ENCODE results near the gene PLAGL2. TPM values are rescaled to one million over a fixed set of nuclear protein-coding genes. Genes with fewer than 3 reads are reported as not detected.

PLAGL2 gene
- polyA plus RNA-seq, 1 donor = 11.5 TPM

DNA sequence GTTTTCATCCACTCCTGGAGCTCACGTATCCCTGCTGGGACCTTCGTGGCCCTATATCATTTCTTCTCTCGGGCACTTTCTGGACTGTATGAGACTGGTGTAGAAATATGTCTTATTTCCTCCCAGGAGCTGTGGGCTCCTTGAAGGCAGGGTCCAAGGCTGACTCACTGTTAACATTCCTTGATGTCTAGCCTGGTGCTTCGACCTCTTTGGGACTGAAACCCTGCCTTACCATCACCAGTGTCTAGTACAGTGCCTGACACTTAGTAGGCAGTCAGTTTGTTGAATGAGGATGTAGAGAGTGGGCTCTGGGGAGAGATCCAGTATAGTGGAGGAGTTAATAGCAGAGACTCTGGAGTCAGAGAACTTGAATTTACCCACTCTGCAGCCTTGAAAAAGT lies 23.7 kb upstream of the PLAGL2 start:
- no peak for DNase-seq

DNA sequence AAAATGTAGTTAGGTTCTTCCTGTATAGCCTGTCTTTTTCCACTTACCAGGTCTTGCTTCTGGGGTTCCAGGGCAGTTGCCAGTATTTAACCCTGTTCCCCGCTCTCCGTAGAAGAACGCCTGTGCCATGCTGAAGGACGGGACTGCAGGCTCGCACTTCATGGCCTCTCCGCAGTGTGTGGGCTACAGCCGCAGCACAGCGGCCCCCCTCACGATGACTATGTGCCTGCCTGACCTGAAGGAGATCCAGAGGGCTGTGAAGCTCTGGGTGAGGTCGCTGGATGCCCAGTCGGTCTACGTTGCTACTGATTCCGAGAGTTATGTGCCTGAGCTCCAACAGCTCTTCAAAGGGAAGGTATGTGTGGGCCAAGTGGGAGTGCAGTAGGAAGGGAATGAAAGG lies 23.2 kb upstream of the PLAGL2 start:
- DNase-seq = no peak

DNA sequence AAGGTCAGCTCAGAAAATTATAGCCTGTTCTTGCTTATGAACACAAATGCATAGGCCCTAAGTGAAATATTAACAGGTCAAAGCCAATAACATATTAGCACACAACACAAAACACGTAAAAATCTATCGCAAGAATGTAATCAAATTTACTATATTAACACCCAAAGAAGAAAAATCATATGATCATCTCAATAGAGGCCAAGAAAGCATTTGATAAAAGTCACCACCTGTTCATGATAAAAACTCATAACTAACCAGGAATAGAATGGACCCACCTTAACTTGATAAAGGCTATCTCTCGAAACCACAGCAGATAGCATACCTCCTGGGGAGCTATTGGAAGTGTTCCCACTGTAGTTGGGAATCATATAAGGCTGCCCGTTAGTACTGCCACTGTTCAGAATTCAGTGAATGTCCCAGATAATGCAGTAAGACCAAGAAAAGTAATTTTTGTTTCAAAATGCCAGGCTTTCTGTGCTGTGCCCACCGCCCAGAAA lies 21.8 kb upstream of the PLAGL2 start:
- no peak for DNase-seq

- DNase-seq = no peak
Measured at GRCh38 chr20:32227744-32228688, 20.5 kb upstream of the PLAGL2 start.

DNA sequence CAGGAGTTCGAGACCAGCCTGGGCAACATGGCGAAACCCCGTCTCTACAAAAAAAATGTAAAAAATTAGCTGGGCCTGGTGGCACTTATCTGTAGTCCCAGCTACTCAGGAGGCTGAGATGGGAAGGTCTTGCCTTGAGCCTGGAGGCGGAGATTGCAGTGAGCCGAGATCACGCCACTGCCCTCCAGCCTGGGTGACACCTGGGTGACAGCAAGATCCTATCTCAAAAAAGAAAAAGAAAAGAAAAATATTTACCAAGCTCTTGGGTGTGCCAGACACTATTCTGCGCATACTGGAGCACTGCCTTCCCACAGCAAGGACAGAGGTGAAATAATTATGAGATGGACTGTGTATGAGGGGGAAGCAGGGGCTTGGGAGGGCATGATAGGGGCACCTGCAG lies 19.8 kb upstream of the PLAGL2 start:
- no peak for DNase-seq

DNA sequence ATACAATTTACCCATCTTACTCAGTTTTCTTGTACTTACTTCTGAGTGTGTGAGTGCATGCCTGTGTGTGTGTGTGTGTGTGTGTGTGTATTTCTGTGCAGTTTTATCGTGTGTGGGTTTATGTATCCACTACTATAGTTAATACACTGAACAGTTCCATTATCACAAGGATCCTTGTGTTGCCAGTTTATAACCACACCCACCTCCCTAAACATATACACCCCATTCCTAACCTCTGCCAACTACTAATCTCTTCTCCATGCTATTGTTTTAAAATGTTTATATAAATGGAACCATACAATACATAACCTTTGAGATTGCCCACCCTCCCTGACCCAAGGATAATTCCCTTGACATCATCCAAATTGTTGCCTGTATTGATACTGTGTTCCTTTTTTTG lies 18.8 kb upstream of the PLAGL2 start:
- no peak for DNase-seq

DNA sequence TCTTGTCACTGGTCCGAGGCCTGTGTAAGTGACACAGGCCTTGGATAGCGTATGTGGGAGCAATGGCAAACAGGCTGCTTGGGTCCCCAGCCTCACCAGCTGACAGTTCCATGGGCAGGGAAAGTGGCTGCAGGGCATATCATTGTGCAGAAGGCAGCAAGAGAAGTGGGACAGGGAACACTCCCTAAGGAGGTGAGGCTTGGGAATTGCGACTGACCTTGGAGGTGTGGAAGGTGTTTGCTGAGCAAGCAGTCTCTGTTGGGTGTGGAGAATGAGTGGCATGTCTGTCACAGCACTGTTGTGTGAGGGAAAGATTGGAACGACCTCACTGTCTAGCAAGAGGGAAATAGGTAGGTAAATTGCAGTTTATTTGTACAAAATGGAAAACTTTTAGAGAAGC lies 16.9 kb upstream of the PLAGL2 start:
- no peak for DNase-seq

DNA sequence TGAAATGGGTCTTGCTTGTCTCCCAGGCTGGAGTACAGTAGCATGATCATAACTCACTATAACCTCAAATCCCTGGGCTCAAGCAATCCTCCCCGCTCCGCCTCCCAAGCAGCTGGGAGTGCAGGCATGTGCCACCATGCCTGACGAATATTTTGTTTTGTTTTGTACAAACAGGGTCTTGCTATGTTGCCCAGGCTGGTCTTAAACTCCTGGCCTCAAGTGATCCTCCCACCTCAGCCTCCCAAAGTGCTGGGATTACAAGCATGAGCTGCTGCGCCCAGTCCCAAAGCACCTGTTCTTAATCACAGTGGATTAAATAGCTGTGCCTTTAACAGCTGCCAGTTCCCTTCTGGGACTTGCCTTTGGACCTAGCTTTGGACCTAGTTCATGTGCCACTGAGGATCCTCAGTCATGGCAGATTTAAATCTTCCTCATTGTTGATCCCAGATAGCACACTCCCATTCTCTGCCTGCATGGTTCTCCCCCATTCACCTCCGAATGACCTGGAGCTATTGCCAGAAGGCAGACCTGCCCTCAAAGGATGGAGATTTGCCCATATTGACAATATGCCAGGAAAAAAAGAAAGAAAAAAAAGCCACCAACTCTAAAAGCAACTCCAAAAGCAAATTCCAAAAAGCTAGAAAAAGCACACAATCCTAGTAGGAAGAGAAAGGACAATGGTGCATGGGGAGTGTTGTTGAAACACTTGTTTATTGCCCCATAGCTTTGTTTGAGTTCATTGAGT lies 10.8 kb upstream of the PLAGL2 start:
- DNase-seq = no peak

DNA sequence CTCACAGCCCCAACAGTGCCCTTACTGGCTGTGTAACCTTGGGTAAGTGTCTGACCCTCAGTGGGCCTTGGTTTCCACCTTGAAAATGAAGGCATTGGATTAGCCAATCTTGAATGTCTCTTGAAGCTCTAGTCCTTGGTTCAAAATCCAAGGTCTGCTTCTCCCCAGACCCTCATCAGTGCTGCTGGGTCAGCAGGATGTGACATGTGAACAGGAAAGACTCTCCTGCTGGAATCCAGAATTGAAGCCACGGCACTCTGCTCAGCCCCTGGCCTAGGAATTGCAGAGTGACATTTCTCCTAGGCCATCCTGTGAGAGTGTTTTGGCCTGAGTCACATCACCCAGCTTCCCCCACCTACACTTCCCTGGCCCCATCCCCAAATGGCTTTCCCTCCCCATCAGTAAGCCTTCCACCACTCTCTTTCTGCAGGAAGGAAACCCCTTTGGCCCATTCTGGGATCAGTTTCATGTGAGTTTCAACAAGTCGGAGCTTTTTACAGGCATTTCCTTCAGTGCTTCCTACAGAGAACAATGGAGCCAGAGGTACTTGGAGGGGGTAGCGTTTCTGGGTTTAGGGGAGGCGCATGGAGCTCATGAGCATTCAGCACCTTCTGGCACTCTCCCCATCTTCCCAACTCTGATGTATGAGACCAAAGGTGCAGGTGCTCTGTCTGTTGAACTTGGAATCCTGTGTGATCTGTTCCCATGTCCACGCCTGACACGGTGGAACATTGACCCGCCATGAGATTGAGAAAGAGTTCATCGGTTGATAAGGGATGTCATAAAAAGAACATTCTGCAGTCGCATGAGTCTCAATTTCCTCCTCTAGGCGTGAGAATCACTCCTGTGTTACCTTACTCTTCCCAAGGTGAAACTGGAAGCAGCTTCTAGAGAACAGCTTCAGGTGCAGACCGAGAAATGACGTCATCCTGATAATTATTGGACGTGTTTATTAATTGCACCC lies 8.9 kb upstream of the PLAGL2 start:
- DNase-seq = no peak

GRCh38 chr20:32215729-32216128 lies 8.2 kb upstream of the PLAGL2 start:
- no peak for DNase-seq

- no peak for DNase-seq
Measured at GRCh38 chr20:32215147-32215546, 7.6 kb upstream of the PLAGL2 start.

DNA sequence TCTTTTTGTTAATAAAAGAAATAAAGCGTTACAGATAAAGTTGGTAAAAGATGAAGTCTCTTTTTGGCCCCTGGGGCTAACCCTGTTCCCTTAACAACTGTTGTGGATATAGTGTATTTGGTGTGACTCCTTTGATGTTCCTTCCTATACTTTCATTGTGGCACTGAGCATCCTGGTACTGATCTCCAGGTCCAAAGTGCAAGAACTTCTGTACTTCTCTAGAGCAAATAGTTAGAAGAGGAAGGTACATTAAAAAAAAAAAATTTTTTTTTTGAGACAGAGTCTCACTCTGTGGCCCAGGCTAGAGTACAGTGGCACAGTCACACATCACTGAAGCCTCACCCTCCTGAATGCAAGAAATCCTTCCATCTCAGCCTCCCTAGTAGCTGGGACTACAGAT lies 6.3 kb upstream of the PLAGL2 start:
- no peak for DNase-seq

DNA sequence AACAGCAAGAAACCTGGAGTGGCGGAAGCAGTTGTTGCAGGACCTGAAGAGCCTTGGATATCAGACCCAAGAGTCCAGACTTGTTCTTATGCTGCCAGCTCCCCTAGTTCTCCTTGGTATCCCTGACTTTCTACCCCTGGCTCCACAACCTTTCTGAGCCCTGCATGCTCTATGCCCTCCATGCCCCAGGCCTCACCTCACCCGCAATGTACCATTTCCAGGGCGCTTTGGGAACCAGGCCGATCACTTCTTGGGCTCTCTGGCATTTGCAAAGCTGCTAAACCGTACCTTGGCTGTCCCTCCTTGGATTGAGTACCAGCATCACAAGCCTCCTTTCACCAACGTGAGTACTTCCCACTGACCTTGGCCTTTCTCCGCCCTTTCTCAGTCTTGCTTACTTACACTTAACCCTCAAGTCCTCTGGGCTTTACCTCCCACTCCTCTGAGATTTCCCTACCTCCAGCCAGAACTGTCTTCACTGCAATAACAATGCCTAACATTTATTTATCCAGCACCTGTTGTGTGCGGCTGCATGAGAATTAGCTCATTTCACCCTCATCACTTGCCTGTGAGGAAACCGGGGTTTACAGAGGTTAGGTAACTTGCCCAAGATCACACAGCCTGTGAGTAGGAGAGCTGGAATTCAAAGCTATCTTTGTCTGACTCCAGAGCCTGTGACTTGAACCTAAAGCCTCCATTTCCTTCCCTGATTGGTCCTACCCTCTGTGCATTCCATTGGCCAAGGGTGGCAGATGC lies 2.5 kb upstream of the PLAGL2 start:
- DNase-seq = no peak

DNA sequence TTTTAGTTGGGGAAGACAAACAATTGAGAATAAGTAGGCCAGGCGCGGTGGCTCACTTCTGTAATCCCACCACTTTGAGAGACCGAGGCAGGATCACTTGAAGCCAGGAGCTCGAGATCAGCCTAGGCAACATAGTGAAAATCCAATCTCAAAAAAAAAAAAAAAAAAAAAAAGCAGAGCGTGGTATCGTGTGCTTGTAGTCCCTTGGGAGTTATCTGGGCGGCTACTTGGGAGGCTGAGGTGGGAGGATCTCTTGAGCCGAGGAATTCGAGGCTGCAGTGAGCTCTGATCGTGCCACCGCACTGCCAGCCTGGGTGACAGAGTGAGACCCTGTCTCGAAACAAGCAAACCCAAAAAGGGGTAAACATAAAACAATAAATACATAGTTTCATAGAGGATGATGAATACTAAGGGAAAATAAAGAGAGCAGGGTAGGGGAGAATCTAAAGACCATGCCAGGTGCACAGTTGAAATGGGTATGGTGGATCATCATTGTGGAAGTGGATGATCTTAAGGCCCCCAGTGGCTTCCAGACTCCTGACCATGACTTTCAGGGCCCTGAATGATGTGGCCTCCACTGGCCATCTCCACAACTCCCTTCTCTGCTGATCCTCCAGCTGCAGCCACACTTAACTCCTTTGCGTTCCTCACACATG lies 1.1 kb upstream of the PLAGL2 start:
- no peak for DNase-seq

- DNase-seq = no peak
Measured at GRCh38 chr20:32206760-32207625, 550 bp downstream of the PLAGL2 start.

DNA sequence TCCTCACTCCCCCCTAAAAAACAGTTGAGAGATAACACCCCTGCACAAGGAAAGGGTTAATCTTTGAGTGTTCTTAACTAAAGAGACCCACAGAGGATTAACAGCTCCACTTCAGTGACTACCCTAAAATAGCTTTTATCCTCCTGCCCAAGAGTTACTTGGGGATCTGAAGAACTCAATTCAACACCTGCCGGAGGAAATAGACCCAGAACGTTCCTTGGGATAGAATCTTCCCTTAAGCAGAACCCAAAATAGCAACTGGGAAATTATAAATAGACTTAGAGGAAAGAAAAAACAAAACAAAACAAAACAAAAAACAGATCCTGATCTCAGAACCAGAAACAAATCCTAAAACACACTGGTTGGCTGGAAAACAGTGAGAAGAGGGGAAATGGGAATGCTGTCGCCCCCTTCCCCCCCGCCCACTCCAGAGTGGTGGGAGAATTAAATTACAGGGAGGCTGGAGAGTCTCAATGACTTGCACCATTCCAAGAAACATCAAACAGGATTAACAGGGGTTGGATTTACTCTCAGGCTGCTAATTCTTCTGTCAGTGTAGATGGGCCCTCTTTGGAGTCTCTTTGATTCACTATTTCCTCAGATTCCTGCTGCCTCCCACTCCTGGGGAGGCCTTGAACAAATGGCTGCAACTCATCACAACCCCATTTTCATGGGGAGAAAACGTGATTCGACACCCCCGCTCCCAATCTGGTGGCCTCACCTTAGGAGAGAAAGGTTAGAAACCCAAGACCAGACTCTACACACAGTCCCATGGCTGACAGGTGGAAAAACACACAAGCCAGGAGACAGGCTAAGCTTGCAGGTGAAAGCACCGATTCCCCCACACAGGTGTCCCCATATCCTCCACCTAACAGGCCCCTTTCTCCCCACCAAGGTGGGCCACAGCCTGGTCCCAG lies 1.4 kb downstream of the PLAGL2 start:
- no peak for DNase-seq

DNA sequence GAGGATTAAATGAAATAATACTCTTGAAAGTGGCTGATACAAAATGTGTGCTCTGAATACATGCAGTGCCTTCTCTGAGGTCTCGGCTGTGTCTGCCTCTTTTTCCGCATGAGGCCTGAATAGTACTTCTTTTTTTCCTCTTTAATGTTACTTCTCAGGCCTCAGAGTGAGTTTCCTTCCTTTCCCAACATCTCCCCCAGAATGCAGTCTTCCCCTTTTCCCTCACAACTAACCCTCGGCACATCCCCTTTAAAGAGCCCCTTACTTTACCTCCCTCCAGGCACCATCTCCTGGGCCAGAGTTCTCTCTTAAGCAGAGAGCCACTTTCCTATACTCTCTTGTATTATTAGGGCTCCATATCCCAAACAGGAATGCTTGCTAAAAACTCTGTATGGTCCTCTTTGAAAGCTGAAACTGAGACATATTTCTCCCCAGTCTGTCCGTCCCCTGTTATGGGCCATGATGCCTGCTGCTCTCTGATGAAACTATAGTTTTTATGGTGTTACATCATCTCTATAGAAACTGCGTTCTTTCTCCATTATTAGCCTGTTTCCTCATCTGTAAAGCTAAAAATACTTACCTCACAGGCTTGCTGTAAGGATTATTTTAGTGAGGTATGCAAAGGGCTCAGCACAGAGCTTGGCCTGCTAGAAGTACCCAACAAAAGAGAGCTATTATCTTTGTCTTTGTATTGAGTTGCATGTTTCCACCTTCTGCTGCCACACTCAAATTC lies 2.3 kb downstream of the PLAGL2 start:
- no peak for DNase-seq

Data from hindlimb muscle (tissue), 1 donor.